SH-SY5Y (cell line): Measurements from ENCODE around the gene CHGA.

Experiments used
- GATA2 ChIP-seq: IDR thresholded peaks from 2 replicates; pipeline ENCODE4 v1.6.1; 2011; ENCODE audit warnings: mild to moderate bottlenecking, low read depth, low read length
- GATA3 ChIP-seq: IDR thresholded peaks from 2 replicates; pipeline ENCODE4 v1.6.1; 2011; ENCODE audit warnings: low read depth, mild to moderate bottlenecking, low read length, moderate library complexity

- no peak for TF ChIP-seq GATA3
- no peak for TF ChIP-seq GATA2
Measured at GRCh38 chr14:92883066-92883465, 39.9 kb upstream of the CHGA start.
